Lung (tissue), 12 donors: ENCODE measurements around the gene KIAA0040. TPM values are rescaled to one million over a fixed set of nuclear protein-coding genes. Genes with fewer than 3 reads are reported as not detected.

Source experiments
- ATAC-seq: fragments of 200-7000 bp; cut with Tn5 transposase; one replicate; pipeline ENCODE4 v1.9.1; 2020; ENCODE audit warnings: moderate number of reproducible peaks; ENCODE audit not compliant: insufficient read depth, low FRiP score
- DNase-seq, 3 donors: peaks; one replicate each; pipeline ENCODE4 v3.0.0-alpha.2; 2013 to 2017
- H3K27ac ChIP-seq, 2 donors: one replicate each; pipeline ENCODE4 v1.5.1; 2013; ENCODE audit warnings: mild to moderate bottlenecking in 2 of 2, moderate library complexity in 2 of 2, control low read depth in 1 of 2, inconsistent platforms in 1 of 2, low read depth in 1 of 2, low read length in 1 of 2
- H3K27me3 ChIP-seq, 3 donors: one replicate each; pipeline ENCODE4 v1.5.1; 2013; ENCODE audit warnings: low read length in 2 of 3; ENCODE audit not compliant: control insufficient read depth in 3 of 3, insufficient read depth in 3 of 3
- H3K36me3 ChIP-seq, 4 donors: one replicate each; pipeline ENCODE4 v1.5.1; 2013; ENCODE audit warnings: low read length in 4 of 4, mild to moderate bottlenecking in 1 of 4, moderate library complexity in 1 of 4; ENCODE audit not compliant: control insufficient read depth in 4 of 4, insufficient read depth in 4 of 4
- H3K4me1 ChIP-seq, 5 donors: one replicate each; pipeline ENCODE4 v1.5.1; 2013; ENCODE audit warnings: low read length in 5 of 5, mild to moderate bottlenecking in 2 of 5, moderate library complexity in 1 of 5; ENCODE audit not compliant: control insufficient read depth in 5 of 5, insufficient read depth in 5 of 5
- H3K4me3 ChIP-seq: one replicate; pipeline ENCODE4 v1.5.1; 2013; ENCODE audit warnings: mild to moderate bottlenecking, control low read depth, moderate library complexity
- H3K9ac ChIP-seq, 2 donors: one replicate each; pipeline ENCODE4 v1.5.1; 2013; ENCODE audit warnings: low read length in 2 of 2, control low read depth in 1 of 2; ENCODE audit not compliant: insufficient read depth in 1 of 2
- H3K9me3 ChIP-seq, 4 donors: one replicate each; pipeline ENCODE4 v1.5.1; 2013; ENCODE audit warnings: low read length in 3 of 4, mild to moderate bottlenecking in 1 of 4, moderate library complexity in 1 of 4; ENCODE audit not compliant: control insufficient read depth in 4 of 4, insufficient read depth in 3 of 4
- WGBS, 2 donors: extraction: QIAGEN DNeasy Blood & Tissue Kit; methylation state at CpG; one replicate each; pipeline ENCODE4 v1.1.7; 2013; 5-methylcytosine and 5-hydroxymethylcytosine counted together
- polyA plus RNA-seq, 2 donors: library from polyadenylated mRNA; stranded (reverse); fragments of 200-250 nt; gene quantifications; one replicate each; pipeline ENCODE4 v1.2.1, GENCODE V29; 2013
- total RNA-seq, 2 donors: library from RNA; depleted of rRNA in 1 of 2; stranded (reverse); fragments of >200 nt in 1 of 2; gene quantifications; one replicate each; pipeline ENCODE4 v1.2.1, GENCODE V29; 2014 to 2021
- TF ChIP-seq, protein P1 (sequence below): IDR thresholded peaks from 2 replicates; pipeline ENCODE4 v1.5.1; 2012; ENCODE audit warnings: mild to moderate bottlenecking; ENCODE audit errors: control extremely low read depth, extremely low read depth
- donor health status: control.
- donor health status: control.
- donor health status: Bipolar disorder and iron deficiency.
- donor health status: healthy.
- donor health status: DM: yes; HTN: yes; CAD: no.

The KIAA0040 gene
- total and polyA plus RNA-seq, 4 donors, result 13.4 to 37.9 (median 29.5) TPM

DNA sequence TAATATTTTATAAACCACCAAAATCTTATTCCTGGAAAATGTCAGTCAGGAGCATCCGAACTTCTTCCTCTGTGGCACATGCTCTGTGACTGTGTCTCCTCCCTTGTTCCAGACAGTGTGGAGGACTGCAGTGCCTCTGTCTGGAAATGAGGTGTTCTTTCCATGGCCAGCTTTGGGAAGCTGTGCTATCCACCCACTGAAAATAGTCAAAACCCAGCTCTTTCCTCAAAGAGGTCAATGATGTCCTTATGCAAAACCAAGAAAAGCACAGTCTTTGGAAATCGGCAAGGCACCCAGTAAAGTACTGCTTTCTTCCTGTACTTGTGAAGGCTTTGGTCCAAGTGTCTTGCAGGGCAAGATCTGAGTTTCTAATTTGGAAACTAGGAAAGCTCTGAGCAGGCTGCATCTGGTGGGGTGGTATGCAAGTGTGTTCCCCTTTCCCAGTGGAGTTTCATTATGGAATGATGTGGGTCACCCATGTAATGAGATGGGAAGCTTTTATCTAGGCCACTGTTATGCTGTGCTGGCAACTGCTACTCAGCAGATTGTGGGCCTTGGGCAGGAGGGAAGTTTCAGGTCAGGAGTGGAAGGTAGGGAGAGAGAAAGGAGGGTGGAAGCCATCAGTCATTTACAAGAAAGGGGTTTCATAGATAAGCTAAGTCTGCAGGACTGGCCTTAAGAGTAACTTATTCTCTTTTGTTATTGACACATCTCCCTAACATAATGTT is 6.0 kb downstream of the KIAA0040 start:
- Histone ChIP-seq H3K36me3 (peaks cover 0 to 18% (median 0%) of the 10 kb centered on the region in 4 donors), H3K9ac (no peak overlapping the region), H3K4me1 (peaks cover 0 to 27% (median 3%) of the 10 kb centered on the region in 5 donors), H3K9me3 (no peaks in the 10 kb centered on the region), H3K27me3 (no peaks in the 10 kb centered on the region), H3K4me3 (no peak overlapping the region), H3K27ac (peak overlapping the region in 1 of 2 donors; percentile 24)
- DNase-seq (no peak), ATAC-seq (no peak)
- WGBS, 2 donors, result 44 to 51% methylated on average over 2 of the region's 2 CpGs
- TF ChIP-seq, protein P1, sequence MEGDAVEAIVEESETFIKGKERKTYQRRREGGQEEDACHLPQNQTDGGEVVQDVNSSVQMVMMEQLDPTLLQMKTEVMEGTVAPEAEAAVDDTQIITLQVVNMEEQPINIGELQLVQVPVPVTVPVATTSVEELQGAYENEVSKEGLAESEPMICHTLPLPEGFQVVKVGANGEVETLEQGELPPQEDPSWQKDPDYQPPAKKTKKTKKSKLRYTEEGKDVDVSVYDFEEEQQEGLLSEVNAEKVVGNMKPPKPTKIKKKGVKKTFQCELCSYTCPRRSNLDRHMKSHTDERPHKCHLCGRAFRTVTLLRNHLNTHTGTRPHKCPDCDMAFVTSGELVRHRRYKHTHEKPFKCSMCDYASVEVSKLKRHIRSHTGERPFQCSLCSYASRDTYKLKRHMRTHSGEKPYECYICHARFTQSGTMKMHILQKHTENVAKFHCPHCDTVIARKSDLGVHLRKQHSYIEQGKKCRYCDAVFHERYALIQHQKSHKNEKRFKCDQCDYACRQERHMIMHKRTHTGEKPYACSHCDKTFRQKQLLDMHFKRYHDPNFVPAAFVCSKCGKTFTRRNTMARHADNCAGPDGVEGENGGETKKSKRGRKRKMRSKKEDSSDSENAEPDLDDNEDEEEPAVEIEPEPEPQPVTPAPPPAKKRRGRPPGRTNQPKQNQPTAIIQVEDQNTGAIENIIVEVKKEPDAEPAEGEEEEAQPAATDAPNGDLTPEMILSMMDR, result no peak

DNA sequence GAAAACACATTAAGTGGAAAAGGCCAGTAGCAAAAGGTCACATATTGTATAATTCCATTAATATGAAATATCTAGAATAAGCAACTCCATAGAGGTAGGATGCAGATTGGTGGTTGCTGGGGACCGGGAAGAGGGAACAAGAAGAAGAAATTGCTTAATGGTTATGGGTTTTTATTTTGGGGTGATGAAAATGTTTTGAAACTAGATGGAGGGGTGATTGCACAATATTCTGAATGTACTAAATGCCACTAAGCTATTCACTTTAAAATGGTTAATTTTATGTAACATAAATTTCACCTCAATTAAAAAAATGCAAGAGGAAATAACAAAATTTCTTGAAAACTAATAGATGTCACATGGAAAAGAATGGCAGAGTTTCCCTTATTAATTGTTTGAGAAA is 6.7 kb downstream of the KIAA0040 start:
- WGBS, 2 donors, result 39 to 67% methylated on average over 1 of the region's 1 CpG
- Histone ChIP-seq H3K27ac (no peak overlapping the region), H3K36me3 (peaks cover 0 to 18% (median 0%) of the 10 kb centered on the region in 4 donors), H3K9ac (no peak overlapping the region), H3K4me3 (no peak overlapping the region), H3K4me1 (peaks cover 0 to 29% (median 0%) of the 10 kb centered on the region in 5 donors), H3K9me3 (no peaks in the 10 kb centered on the region), H3K27me3 (no peaks in the 10 kb centered on the region)
- TF ChIP-seq, protein P1, result no peak
- no peak for DNase-seq
- no peak for ATAC-seq

DNA sequence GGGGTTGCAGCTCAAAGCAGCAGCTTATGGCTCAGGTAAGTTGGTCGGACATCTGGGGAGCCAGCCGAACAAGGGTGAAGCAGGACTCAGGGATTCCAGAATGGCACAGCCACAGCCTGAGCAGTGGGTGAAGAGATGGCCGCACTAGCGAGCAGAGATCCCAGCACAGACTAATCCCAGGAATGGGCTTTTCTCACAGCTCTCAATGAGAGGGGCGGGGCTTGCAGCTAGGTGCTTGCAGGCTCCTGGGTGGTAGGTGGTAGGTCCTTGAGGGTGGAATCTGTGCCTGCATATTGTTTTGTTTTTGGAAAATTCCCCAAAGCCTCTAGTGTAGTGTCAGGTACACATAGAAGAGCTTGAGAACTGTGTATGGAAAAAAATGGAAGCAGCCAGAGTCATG is 9.0 kb downstream of the KIAA0040 start:
- peaks cover 0 to 37% (median 0%) of the 10 kb centered on the region in 5 donors for H3K4me1 ChIP-seq
- H3K27ac ChIP-seq, result no peak overlapping the region
- H3K9me3 ChIP-seq, result no peaks in the 10 kb centered on the region
- ATAC-seq, result no peak
- H3K27me3 ChIP-seq, result no peaks in the 10 kb centered on the region
- H3K4me3 ChIP-seq, result no peak overlapping the region
- 94% methylated on average over 5 of the region's 5 CpGs for WGBS, 2 donors
- no peak overlapping the region for H3K9ac ChIP-seq
- H3K36me3 ChIP-seq, result peaks cover 0 to 21% (median 0%) of the 10 kb centered on the region in 4 donors
- DNase-seq, result no peak
- TF ChIP-seq, protein P1, result no peak
